ENCODE measurements around the gene PLXDC2.

GRCh38 chr10:20133669-20134189, 317.5 kb downstream of the PLXDC2 start:
- TF ChIP-seq CTCF (IDR thresholded peaks at IDR 0.05): no peak
- no peak for TF ChIP-seq POLR2A (IDR thresholded peaks at IDR 0.05)
